Small intestine (tissue), 7 donors: ENCODE measurements around the gene PLCH1. TPM values are rescaled to one million over a fixed set of nuclear protein-coding genes. Genes with fewer than 3 reads are reported as not detected.
A peak's percentile ranks its signal among the peaks of the same experiment; 100 is the strongest.

Experiments
- DNase-seq, 2 donors: peaks; one replicate each; pipeline versions ENCODE4 v3.0.0 to v3.0.0-alpha.2; 2013
- FAIRE-seq: peaks from 2 replicates; lab custom pipeline; 2012; peaks lifted over from hg19 to GRCh38; lab: Jason Lieb, UNC
- H3K27ac ChIP-seq, 3 donors: one replicate each; pipeline ENCODE4 v1.5.1; 2013; ENCODE audit warnings: low read length in 2 of 3, mild to moderate bottlenecking in 2 of 3, control low read depth in 1 of 3, inconsistent platforms in 1 of 3, low read depth in 1 of 3, moderate library complexity in 1 of 3
- H3K27me3 ChIP-seq, 3 donors: one replicate each; pipeline ENCODE4 v1.6.1; 2013; ENCODE audit warnings: low read length in 3 of 3, inconsistent platforms in 1 of 3; ENCODE audit not compliant: control insufficient read depth in 3 of 3, insufficient read depth in 3 of 3
- H3K36me3 ChIP-seq, 3 donors: one replicate each; pipeline ENCODE4 v1.6.1; 2013; ENCODE audit warnings: low read length in 3 of 3, inconsistent platforms in 1 of 3, low read depth in 1 of 3, mild to moderate bottlenecking in 1 of 3, moderate library complexity in 1 of 3; ENCODE audit not compliant: control insufficient read depth in 3 of 3, insufficient read depth in 2 of 3
- H3K4me1 ChIP-seq, 3 donors: one replicate each; pipeline ENCODE4 v1.6.1; 2013; ENCODE audit warnings: low read length in 2 of 3, inconsistent platforms in 1 of 3, low read depth in 1 of 3, mild to moderate bottlenecking in 1 of 3, moderate library complexity in 1 of 3; ENCODE audit not compliant: control insufficient read depth in 3 of 3, insufficient read depth in 2 of 3
- H3K4me3 ChIP-seq, 3 donors: one replicate each; pipeline ENCODE4 v1.5.1; 2013; ENCODE audit warnings: low read length in 3 of 3, control low read depth in 1 of 3, inconsistent platforms in 1 of 3, low read depth in 1 of 3, mild to moderate bottlenecking in 1 of 3, moderate library complexity in 1 of 3
- H3K9me3 ChIP-seq, 2 donors: one replicate each; pipeline ENCODE4 v1.6.1; 2013; ENCODE audit warnings: low read depth in 1 of 2, low read length in 1 of 2; ENCODE audit not compliant: control insufficient read depth in 2 of 2, insufficient read depth in 1 of 2
- WGBS, 3 donors: extraction: QIAGEN DNeasy Blood & Tissue Kit; methylation state at CpG; one replicate each; pipeline ENCODE4 v1.1.7; 2013; 5-methylcytosine and 5-hydroxymethylcytosine counted together
- polyA plus RNA-seq, 4 donors: library from polyadenylated mRNA; stranded (reverse) in 3 of 4; unstranded in 1 of 4; fragments of 200-250 nt in 3 of 4; fragments of 120-200 nt in 1 of 4; gene quantifications; one replicate each; pipeline versions ENCODE4 v1.2.1 to v1.2.3, GENCODE V29; 2013
- donor health status: healthy with polysubstance abuse.
- donor health status: control.
- donor health status: control.
- donor health status: Bipolar disorder and iron deficiency.
- donor health status: healthy.

PLCH1 gene
- polyA plus RNA-seq, 4 donors, result 1.4 to 9.7 (median 2.8) TPM

- H3K9me3 ChIP-seq, result peaks cover 0 to 5% of the 10 kb centered on the region in 2 donors
- no peaks in the 10 kb centered on the region for H3K27me3 ChIP-seq
- no peaks in the 10 kb centered on the region for H3K36me3 ChIP-seq
- H3K4me1 ChIP-seq, result no peaks in the 10 kb centered on the region
- H3K27ac ChIP-seq, result no peak overlapping the region
- 43 to 100% (median 96%) methylated on average over 1 of the region's 1 CpG for WGBS, 3 donors
- no peak for FAIRE-seq
- DNase-seq, result no peak
- H3K4me3 ChIP-seq, result no peak overlapping the region
Measured at GRCh38 chr3:155365178-155365783, 379.6 kb downstream of the PLCH1 start.

GRCh38 chr3:155364492-155364891 is 380.4 kb downstream of the PLCH1 start:
- Histone ChIP-seq H3K27ac (no peak overlapping the region), H3K9me3 (peaks cover 0 to 5% of the 10 kb centered on the region in 2 donors), H3K27me3 (no peaks in the 10 kb centered on the region), H3K4me1 (no peaks in the 10 kb centered on the region), H3K36me3 (no peaks in the 10 kb centered on the region), H3K4me3 (no peak overlapping the region)
- FAIRE-seq, result no peak
- no peak for DNase-seq
- 33 to 61% (median 57%) methylated on average over 2 of the region's 2 CpGs for WGBS, 3 donors

- 54 to 73% (median 60%) methylated on average over 3 of the region's 3 CpGs for WGBS, 3 donors
- Histone ChIP-seq H3K27me3 (no peaks in the 10 kb centered on the region), H3K4me3 (no peak overlapping the region), H3K4me1 (no peaks in the 10 kb centered on the region), H3K36me3 (no peaks in the 10 kb centered on the region), H3K27ac (no peak overlapping the region), H3K9me3 (peaks cover 0 to 5% of the 10 kb centered on the region in 2 donors)
- DNase-seq (no peak), FAIRE-seq (no peak)
Measured at GRCh38 chr3:155363690-155364070, 381.2 kb downstream of the PLCH1 start.

DNA sequence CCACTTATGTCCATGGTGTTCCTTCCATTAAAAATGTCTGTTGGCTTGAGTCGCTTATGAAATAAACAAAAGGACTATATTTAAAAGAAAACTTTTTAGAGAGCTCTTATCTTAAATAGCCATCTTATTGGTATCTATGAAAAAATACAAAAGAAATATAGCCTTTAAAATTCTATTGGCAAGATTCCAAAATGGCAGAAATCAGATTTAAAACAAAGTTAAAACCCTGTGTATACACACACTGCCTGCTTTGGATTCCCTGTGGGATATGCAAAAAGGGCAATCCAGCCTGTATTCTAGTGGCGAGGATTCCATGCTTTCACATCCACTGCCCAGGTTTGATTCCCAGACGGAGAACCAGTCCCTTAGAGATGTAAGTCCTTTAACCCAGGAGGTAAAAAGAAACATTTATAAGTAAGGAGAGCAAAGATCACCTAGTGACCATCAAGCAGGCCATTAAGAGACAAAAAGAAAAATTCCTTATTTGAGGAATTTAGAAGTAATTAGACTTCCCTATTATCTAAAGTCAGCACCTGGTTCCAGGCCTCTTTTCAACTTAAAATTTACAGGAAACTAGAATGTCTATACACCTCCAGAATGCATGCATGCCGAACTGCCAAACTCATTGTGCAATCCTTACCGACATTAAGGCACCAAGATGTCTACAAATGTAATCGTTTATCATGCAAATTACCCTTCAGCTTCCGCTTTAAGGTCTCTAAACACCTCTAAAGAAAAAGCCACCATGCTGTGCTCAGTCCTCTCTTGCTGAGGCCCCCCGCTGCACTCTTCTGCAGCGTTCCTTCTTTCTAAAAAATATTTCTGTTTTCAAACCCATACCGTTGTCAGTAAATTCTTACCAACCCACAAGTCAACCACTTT is 381.8 kb downstream of the PLCH1 start:
- Histone ChIP-seq H3K4me3 (no peak overlapping the region), H3K4me1 (no peaks in the 10 kb centered on the region), H3K9me3 (peaks cover 0 to 5% of the 10 kb centered on the region in 2 donors), H3K27ac (no peak overlapping the region), H3K36me3 (no peaks in the 10 kb centered on the region), H3K27me3 (no peaks in the 10 kb centered on the region)
- FAIRE-seq (no peak), DNase-seq (no peak)
- 65 to 79% (median 72%) methylated on average over 10 of the region's 10 CpGs for WGBS, 3 donors

DNA sequence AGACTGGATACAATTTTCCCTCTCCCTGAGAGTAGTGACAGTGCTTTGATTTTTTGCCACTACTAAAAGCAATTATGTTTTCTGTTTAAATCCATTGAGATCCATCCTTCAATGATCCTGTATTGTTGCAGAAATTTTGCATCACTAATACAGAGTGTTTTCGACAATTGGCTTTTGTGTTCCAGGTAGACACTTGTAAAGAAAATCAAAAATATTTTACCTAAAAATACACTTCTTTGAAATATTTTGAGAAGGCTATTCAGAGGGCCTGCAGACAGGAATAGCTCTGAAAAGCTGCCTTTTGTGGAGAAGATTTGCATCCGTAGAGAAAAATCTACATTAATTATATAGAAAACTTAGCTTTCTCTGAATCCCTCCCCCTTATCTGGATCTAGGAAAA is 384.6 kb downstream of the PLCH1 start:
- no peak overlapping the region for H3K27ac ChIP-seq
- no peak for FAIRE-seq
- WGBS, 3 donors, result 85 to 96% (median 90%) methylated on average over 2 of the region's 2 CpGs
- H3K4me3 ChIP-seq, result no peak overlapping the region
- H3K36me3 ChIP-seq, result no peaks in the 10 kb centered on the region
- no peaks in the 10 kb centered on the region for H3K27me3 ChIP-seq
- no peak for DNase-seq
- no peaks in the 10 kb centered on the region for H3K4me1 ChIP-seq
- H3K9me3 ChIP-seq, result peaks cover 0 to 1% of the 10 kb centered on the region in 2 donors

DNA sequence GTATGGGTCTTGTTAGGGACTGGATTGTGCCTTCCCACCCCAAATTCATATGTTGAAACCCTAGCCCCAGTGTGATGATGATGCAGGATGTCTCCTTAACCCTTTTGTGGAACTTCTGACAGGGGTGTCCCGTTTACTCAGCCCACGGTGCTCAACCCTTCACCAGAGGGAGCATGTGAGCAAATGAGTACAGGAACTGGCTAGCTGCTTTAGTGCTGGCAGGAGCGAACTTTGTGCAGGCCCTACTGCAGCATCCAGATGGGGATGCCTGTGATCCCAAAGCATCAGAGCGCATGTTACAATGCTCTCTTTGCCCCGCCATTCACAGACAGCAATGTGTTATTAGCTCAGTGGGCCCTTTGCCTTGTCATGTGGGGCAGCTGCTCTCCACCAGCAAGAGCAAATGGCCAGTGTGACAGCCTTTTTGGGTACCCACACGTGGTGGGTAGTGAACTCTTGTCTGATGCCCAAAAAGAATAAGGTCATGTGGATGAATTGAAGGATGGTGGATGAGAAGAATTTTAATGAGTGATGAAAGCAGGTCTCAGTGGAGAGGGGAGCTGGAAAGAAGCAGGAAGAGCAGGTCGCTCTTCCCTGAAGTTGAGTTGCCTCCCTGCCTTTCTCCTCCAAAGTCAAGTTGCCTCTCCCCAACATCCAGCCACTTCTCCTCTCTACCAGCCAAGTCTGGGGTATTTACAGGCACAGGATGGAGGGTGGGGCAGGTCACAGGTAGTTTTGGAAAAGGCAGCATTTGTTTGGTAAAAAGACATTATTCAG is 388.1 kb downstream of the PLCH1 start:
- Histone ChIP-seq H3K36me3 (no peaks in the 10 kb centered on the region), H3K4me1 (no peaks in the 10 kb centered on the region), H3K27ac (no peak overlapping the region), H3K4me3 (no peak overlapping the region), H3K27me3 (no peaks in the 10 kb centered on the region), H3K9me3 (no peaks in the 10 kb centered on the region)
- DNase-seq (no peak), FAIRE-seq (no peak)
- WGBS, 3 donors, result 59 to 60% (median 59%) methylated on average over 7 of the region's 7 CpGs

GRCh38 chr3:155354658-155355057 is 390.2 kb downstream of the PLCH1 start:
- Histone ChIP-seq H3K4me3 (no peak overlapping the region), H3K4me1 (no peaks in the 10 kb centered on the region), H3K9me3 (no peaks in the 10 kb centered on the region), H3K36me3 (no peaks in the 10 kb centered on the region), H3K27ac (no peak overlapping the region), H3K27me3 (no peaks in the 10 kb centered on the region)
- FAIRE-seq (no peak), DNase-seq (peak; percentile 46 to 61)

- no peaks in the 10 kb centered on the region for H3K36me3 ChIP-seq
- 57 to 58% (median 58%) methylated on average over 6 of the region's 6 CpGs for WGBS, 3 donors
- H3K4me3 ChIP-seq, result no peak overlapping the region
- no peak for FAIRE-seq
- H3K4me1 ChIP-seq, result no peaks in the 10 kb centered on the region
- no peaks in the 10 kb centered on the region for H3K9me3 ChIP-seq
- H3K27ac ChIP-seq, result no peak overlapping the region
- DNase-seq, result peak; percentile 30 to 49
- H3K27me3 ChIP-seq, result no peaks in the 10 kb centered on the region
Measured at GRCh38 chr3:155352900-155353490, 391.9 kb downstream of the PLCH1 start.
